ENCODE results near the gene CCNK.
A peak's percentile ranks its signal among the peaks of the same experiment; 100 is the strongest.

The CCNK gene

DNA sequence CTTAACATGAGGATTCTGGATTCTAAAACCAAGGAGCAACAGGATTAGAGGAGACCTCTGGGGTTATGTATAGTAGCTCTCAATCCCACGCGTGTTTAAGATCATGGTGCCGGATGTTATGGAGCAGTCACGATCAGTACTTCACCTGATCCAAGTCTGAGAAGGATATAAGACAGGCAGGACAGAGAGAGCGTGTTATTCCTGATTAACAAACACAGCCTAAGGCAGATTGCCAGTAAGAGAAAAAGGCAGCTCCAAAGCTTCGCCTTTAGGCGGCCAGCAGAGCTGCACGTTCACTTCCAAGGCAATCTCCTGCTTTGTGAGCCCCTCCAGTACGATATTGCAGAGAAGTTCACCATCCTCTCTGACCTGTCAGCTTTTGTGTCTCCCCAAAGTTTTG lies 6.0 kb upstream of the CCNK start:
- H3K27ac ChIP-seq: peak overlapping the region; percentile 90
- TF ChIP-seq CTCF (conservative IDR thresholded peaks at IDR 0.05): peak; percentile 46

DNA sequence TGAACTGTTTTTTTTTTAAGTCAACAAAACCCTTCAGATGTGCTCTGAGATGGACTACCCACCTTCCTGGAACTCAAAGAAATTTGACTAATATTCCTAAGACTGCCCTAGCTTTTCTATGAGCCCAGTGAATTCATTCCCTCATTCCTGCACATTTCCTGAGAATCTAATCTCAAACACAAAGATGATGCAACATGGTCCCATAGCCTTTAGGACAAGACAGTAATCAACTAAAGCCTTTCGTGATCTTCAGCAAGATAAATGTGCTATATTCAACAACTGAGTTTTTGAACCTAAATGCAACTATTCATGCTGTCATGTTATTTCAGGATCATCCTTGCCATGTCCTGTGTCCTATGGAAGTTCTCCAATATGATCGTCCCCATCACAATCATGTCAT lies 5.5 kb upstream of the CCNK start:
- no peak for TF ChIP-seq CTCF (conservative IDR thresholded peaks at IDR 0.05)
- H3K27ac ChIP-seq: peak overlapping the region; percentile 90

- peak overlapping the region; percentile 90 for H3K27ac ChIP-seq
- TF ChIP-seq CTCF (conservative IDR thresholded peaks at IDR 0.05): no peak
Measured at GRCh38 chr14:99476864-99477263, 4.3 kb upstream of the CCNK start.

DNA sequence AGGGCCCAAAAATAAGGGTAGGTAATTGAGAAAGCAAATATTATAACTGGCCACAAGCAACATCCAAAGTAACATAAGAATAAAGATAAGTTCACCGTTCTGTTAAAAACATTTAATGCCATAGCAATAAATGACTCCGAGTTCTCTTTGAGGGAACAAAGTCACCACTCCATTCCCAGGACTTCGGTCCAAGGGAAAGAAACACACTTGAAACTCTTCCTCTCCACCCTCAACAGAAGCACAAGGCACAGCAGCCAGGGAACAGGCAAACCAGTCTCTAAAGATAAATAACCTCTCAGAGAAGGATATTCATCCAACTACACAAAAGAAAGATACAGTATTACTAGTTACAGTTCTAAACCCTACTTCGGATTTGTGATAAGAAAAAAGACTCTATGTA lies 3.1 kb upstream of the CCNK start:
- peak overlapping the region; percentile 90 for H3K27ac ChIP-seq
- no peak for TF ChIP-seq CTCF (conservative IDR thresholded peaks at IDR 0.05)

GRCh38 chr14:99479160-99479905 lies 1.9 kb upstream of the CCNK start:
- TF ChIP-seq CTCF (conservative IDR thresholded peaks at IDR 0.05): no peak; the same call in 1 of the 2 replicates
- peak overlapping the region; percentile 90 for H3K27ac ChIP-seq

- peak within 1 kb of the TSS; percentile 90 for H3K27ac ChIP-seq
- no peak for TF ChIP-seq CTCF (conservative IDR thresholded peaks at IDR 0.05)
Measured at GRCh38 chr14:99479906-99480869, 1.0 kb upstream of the CCNK start, which contains the start of gene SETD3. Gene SETD3 (minus strand): TSS chr14:99480859. CDS start chr14:99465805, 15,054 bp downstream.

DNA sequence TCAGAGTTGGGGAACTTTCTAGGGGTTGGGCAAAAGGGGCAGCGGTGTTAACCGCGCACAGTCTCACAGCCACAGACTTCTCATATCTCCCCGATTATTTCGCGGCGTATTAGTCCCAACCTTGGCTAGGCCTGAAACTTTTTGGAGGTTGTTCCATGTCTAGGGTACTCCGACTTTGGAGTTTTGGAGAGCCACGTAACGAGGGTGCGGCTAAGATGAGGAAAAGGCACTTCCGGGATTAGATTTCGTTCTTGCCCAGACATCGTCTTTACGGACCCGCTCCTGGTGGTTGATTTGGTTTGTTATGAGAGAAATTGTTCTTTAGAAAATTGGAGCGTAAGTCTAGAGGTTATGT lies 513 bp downstream of the CCNK start:
- peak overlapping the region; percentile 90 for H3K27ac ChIP-seq
- TF ChIP-seq CTCF (conservative IDR thresholded peaks at IDR 0.05): no peak
